HepG2 (cell line): Measurements from ENCODE around the gene ATG16L2. TPM values are rescaled to one million over a fixed set of nuclear protein-coding genes. Genes with fewer than 3 reads are reported as not detected.
A peak's percentile ranks its signal among the peaks of the same experiment; 100 is the strongest.

Source experiments
- ATF7-NPFF ChIP-seq: sonication (generic); formaldehyde crosslinking; IDR thresholded peaks from 2 replicates; pipeline ENCODE4 v1.8.1; 2023; ENCODE audit warnings: mild to moderate bottlenecking, low read depth, missing genetic modification reagents, moderate library complexity
- BRD4 ChIP-seq: sonication (generic); formaldehyde crosslinking; IDR thresholded peaks from 2 replicates; pipeline ENCODE4 v1.4.0; 2020; ENCODE audit warnings: missing genetic modification reagents
- CCAR2 ChIP-seq: fragments of 200-400 bp; formaldehyde crosslinking; optimal IDR thresholded peaks from 2 replicates; pipeline ENCODE3; 2018; ENCODE audit warnings: low read depth, mild to moderate bottlenecking, low read length, moderate library complexity
- CHD4 ChIP-seq: fragments of 200-600 bp; sonication (generic); IDR thresholded peaks from 2 replicates; pipeline ENCODE4 v1.7.0; 2017; ENCODE audit warnings: mild to moderate bottlenecking, low read length, borderline replicate concordance
- DNMT3B ChIP-seq: conservative IDR thresholded peaks from 2 replicates; pipeline ENCODE4 v1.6.1; 2016; ENCODE audit warnings: missing biosample characterization, control low read depth
- EED ChIP-seq: sonication (generic); formaldehyde crosslinking; IDR thresholded peaks from 2 replicates; pipeline ENCODE4 v1.5.0; 2020; ENCODE audit warnings: mild to moderate bottlenecking, missing genetic modification reagents
- FOXA3 ChIP-seq: IDR thresholded peaks from 2 replicates; pipeline ENCODE4 v1.6.1; 2016; ENCODE audit warnings: missing genetic modification reagents, missing compliant biosample characterization
- PRDM10 ChIP-seq: sonication (generic); formaldehyde crosslinking; IDR thresholded peaks from 2 replicates; pipeline ENCODE4 v1.4.0; 2020; ENCODE audit warnings: low read depth, missing genetic modification reagents
- RBM22 ChIP-seq: fragments of 200-400 bp; formaldehyde crosslinking; optimal IDR thresholded peaks from 2 replicates; pipeline ENCODE3; 2017; ENCODE audit warnings: mild to moderate bottlenecking, low read length, moderate library complexity
- RXRA ChIP-seq: sonication (generic); formaldehyde crosslinking; IDR thresholded peaks from 2 replicates; pipeline ENCODE4 v1.5.1; 2020; ENCODE audit warnings: missing genetic modification reagents
- ZBTB44 ChIP-seq: sonication (generic); formaldehyde crosslinking; IDR thresholded peaks from 2 replicates; pipeline ENCODE4 v1.4.0; 2020; ENCODE audit warnings: missing genetic modification reagents
- ZNF12 ChIP-seq: sonication (generic); formaldehyde crosslinking; IDR thresholded peaks from 2 replicates; pipeline ENCODE4 v1.5.0; 2020; ENCODE audit warnings: missing genetic modification reagents
- ZNF138 ChIP-seq: sonication (generic); formaldehyde crosslinking; IDR thresholded peaks from 2 replicates; pipeline ENCODE4 v1.5.0; 2020; ENCODE audit warnings: mild to moderate bottlenecking, low read depth, missing genetic modification reagents
- ZNF276 ChIP-seq: sonication (generic); formaldehyde crosslinking; IDR thresholded peaks from 2 replicates; pipeline ENCODE4 v1.4.0; 2020; ENCODE audit warnings: mild to moderate bottlenecking, low read depth, missing genetic modification reagents
- ZNF350 ChIP-seq: sonication (generic); formaldehyde crosslinking; IDR thresholded peaks from 2 replicates; pipeline ENCODE4 v1.4.0; 2020; ENCODE audit warnings: mild to moderate bottlenecking, low read depth, missing genetic modification reagents, borderline replicate concordance
- ZNF460 ChIP-seq: sonication (generic); formaldehyde crosslinking; IDR thresholded peaks from 2 replicates; pipeline ENCODE4 v1.5.1; 2020; ENCODE audit warnings: missing genetic modification reagents, mild to moderate bottlenecking, borderline replicate concordance
- ZNF564 ChIP-seq: sonication (generic); formaldehyde crosslinking; IDR thresholded peaks from 2 replicates; pipeline ENCODE4 v1.8.1; 2023; ENCODE audit warnings: mild to moderate bottlenecking, missing genetic modification reagents
- ZNF574 ChIP-seq: sonication (generic); formaldehyde crosslinking; IDR thresholded peaks from 2 replicates; pipeline ENCODE4 v1.4.0; 2020; ENCODE audit warnings: missing genetic modification reagents
- polyA plus RNA-seq, 8 experiments: library from polyadenylated mRNA; depleted of rRNA in 3 of 8; stranded (reverse) in 7 of 8; unstranded in 1 of 8; fragments of >200 nt; fragmentation: Illumina TruSeq in 4 of 8; extraction: Trizol in 4 of 8; gene quantifications; 2 replicates each; pipeline versions ENCODE4 v1.2.1 to v1.2.3, GENCODE V29; 2011 to 2016; ENCODE audit warnings: low read depth in 4 of 8, missing spikeins in 1 of 8, mixed read lengths in 1 of 8; ENCODE audit not compliant: insufficient read depth in 1 of 8
- total RNA-seq, 5 experiments: library from RNA; depleted of rRNA; stranded (reverse); fragments of >200 nt; fragmentation: Illumina TruSeq; extraction: Trizol; gene quantifications; 2 replicates each; pipeline ENCODE4 v1.2.3, GENCODE V29; 2016; ENCODE audit warnings: low read depth in 1 of 5

Gene ATG16L2
- total and polyA plus RNA-seq, 2 of the 13 experiments (the other 11 are each of a cell fraction or from before 2014, with no cell fraction given) = 6.2 to 14.8 TPM

GRCh38 chr11:72793425-72794367 lies 20.5 kb upstream of the ATG16L2 start, which contains the start of gene STARD10 (continued):
- no peak for TF ChIP-seq DNMT3B (CRISPR knock-in tag)
- TF ChIP-seq ZBTB44 (CRISPR knock-in tag) = no peak
- no peak for TF ChIP-seq CHD4
- peak; percentile 89; the same call in 1 of the 2 replicates for TF ChIP-seq ZNF350 (CRISPR knock-in tag)
- no peak for TF ChIP-seq ATF7-NPFF (CRISPR knock-in tag)
- no peak for TF ChIP-seq CCAR2
- peak; percentile 80; the same call in 1 of the 2 replicates for TF ChIP-seq ZNF276
- TF ChIP-seq ZNF564 (CRISPR knock-in tag) = peak; percentile 73; the same call in 1 of the 2 replicates
- 0 out of 2 replicates have a peak, but pooled peaks have one; percentile 82 for TF ChIP-seq ZNF138
- TF ChIP-seq ZNF574 (CRISPR knock-in tag) = peak; percentile 85
- TF ChIP-seq EED (CRISPR knock-in tag) = peak; percentile 59
- peak; percentile 85 for TF ChIP-seq FOXA3 (CRISPR knock-in tag)
- TF ChIP-seq ZNF460 (CRISPR knock-in tag) = no peak; the same call in 1 of the 2 replicates
- TF ChIP-seq RXRA (CRISPR knock-in tag) = 0 out of 2 replicates have a peak, but pooled peaks have one; percentile 80
- peak; percentile 38; the same call in 1 of the 2 replicates for TF ChIP-seq ZNF12
- TF ChIP-seq BRD4 (CRISPR knock-in tag) = no peak
- TF ChIP-seq PRDM10 = peak; percentile 35; the same call in 1 of the 2 replicates
- no peak for TF ChIP-seq RBM22
